Skeletal muscle cell (primary cell): Measurements from ENCODE around the gene ZFP82.

Source experiments
- DNase-seq: peaks from one replicate; pipeline ENCODE4 v3.0.0-alpha.2; 2010; ENCODE audit warnings: low read depth
- H3K4me3 ChIP-seq: 2 replicates; pipeline ENCODE4 v1.5.1; 2011; ENCODE audit warnings: low read depth, mild to moderate bottlenecking, control low read depth, low read length, moderate library complexity

The ZFP82 gene

DNA sequence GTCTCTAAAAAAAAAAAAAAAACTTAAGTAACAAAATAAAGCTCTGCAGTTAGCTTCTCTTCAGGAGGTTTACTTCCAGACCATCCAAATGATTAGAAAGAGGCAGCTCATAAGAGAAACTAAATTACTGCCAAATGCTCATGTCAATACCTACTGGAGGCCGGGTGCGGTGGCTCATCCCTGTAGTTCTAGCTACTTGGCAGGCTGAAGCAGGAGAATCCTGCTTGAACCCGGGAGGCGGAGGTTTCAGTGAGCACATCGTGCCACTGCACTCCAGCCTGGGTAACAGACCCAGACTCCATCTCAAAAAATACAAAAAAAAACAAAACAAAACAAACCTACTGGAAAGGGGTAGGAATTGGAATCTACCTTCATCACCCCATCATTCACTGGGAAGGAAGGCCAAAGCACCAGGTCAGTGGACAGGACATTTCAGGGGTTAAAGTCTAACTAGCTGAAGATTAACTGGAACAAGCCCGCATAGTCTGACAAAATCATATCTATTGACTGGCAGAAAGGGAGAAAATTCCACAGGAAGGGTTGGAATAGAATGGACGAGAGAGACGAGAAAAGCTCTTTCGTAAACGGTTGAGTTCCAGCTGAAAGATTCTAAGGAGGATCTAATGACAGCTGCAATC, 40.8 kb downstream of the ZFP82 start:
- H3K4me3 ChIP-seq: peak overlapping the region; percentile 86

DNA sequence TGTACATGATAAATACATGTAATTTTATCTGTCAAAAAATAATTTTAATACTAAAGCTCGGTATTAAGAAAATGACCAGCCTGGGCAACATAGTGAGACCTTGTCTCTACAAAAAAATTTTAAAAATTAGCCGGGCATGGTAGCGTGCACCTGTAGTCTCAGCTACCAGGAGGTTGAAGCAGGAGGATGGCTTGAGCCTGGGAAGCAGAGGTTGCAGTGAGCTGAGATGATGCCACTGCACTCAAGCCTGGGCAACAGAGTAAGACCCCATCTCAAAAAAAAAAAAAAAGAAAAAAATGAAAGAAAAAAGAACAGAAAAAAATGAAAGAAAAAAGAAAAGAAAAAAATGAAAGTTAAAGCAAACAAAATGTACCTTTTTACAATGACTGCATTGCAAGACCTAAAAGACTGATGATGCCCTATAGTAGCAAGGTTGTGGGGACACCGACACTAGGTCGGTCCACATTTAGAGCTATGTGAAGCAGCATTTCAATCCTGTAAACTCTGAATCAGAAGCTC, 44.7 kb downstream of the ZFP82 start:
- DNase-seq: no peak
- no peak overlapping the region for H3K4me3 ChIP-seq

More for the DNA sequence above, 40.8 kb downstream of the ZFP82 start:
- no peak for DNase-seq

DNA sequence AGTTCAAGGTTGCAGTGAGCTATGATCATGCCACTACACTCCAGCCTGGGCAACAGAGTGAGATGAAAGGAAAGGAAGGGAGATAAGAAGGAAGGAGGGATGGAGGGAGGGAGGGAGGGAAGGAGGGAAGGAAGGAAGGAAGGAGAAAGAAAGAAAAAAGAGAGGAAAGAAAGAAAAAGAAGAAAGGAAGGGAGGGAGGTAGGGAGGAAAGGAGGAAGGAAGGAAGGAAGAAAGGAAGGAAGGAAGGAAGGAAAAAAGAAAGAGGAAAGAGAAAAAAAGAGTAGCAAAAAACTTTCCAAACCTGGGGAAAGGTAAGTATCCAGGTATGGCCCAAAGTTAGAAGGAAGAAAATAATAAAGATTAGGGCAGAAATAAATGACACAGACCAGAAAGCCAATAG, 46.6 kb downstream of the ZFP82 start:
- no peak for DNase-seq
- no peak overlapping the region for H3K4me3 ChIP-seq

DNA sequence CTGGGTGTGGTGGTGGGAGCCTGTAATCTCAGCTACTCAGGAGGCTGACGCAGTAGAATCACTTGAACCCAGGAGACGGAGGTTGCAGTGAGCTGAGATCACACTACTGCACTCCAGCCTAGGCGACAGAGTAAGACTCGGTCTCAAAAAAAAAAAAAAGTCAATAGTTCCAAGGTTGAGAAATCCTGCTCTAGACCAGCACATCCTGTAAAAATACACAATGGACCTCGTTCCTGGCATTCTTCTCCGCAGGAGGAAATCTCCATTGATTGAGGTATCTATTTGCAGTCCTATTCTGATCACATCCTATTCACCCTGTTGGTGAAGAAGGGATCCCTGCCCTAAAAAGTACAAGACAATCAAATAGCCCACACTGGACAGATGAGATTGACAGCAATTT, 54.6 kb downstream of the ZFP82 start:
- DNase-seq: no peak
- no peak overlapping the region for H3K4me3 ChIP-seq
